Measurements from ENCODE around the gene RAP1GAP2.

DNA sequence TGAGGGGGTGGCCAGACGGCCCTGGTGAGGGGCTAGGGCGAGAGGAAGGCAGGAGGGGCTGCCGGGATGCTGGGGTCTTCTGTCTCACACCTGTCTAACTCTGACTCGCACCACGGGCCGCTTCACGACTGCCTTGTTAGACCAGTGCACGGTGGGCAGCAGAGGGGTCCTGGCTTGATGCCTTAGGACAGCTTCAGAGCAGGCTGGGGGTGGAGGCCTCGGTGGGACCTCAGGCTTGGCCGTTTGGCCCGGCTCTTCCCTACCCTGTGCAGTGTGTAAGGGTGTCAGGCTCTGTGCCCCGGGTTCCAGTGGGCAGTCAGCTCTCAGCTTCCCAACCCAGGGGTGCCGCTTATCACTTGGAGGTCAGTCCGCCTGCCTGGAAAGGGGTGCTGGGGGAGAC lies 166.5 kb downstream of the RAP1GAP2 start:
- TF ChIP-seq POLR2A (IDR thresholded peaks at IDR 0.05) (no peak), CTCF (IDR thresholded peaks at IDR 0.05) (no peak)

All from Peyer's patch (tissue), 4 donors.